Thyroid gland (tissue), 4 donors: Measurements from ENCODE around the gene ALPL. TPM values are rescaled to one million over a fixed set of nuclear protein-coding genes. Genes with fewer than 3 reads are reported as not detected.
A peak's percentile ranks its signal among the peaks of the same experiment; 100 is the strongest.

ENCODE experiments used
- DNase-seq, 2 donors: peaks; one replicate each; pipeline ENCODE4 v3.0.0-alpha.2; 2019
- H3K27ac ChIP-seq, 3 donors: fragments of 200-600 bp; sonication (generic); 1 replicate in 2 of 3; 2 replicates in 1 of 3; pipeline ENCODE4 v1.5.1; 2016 to 2019; ENCODE audit warnings: mild to moderate bottlenecking in 1 of 3, moderate library complexity in 1 of 3
- H3K27me3 ChIP-seq: fragments of 200-600 bp; sonication (generic); one replicate; pipeline ENCODE4 v1.5.1; 2019
- H3K36me3 ChIP-seq, 2 donors: fragments of 200-600 bp; sonication (generic); one replicate each; pipeline ENCODE4 v1.5.1; 2016 to 2019
- H3K4me1 ChIP-seq, 2 donors: fragments of 200-600 bp; sonication (generic); one replicate each; pipeline ENCODE4 v1.5.1; 2017 to 2019
- H3K4me3 ChIP-seq, 3 donors: fragments of 200-600 bp; sonication (generic); replicated peaks in 1 of 3; 1 replicate in 2 of 3; 2 replicates in 1 of 3; pipeline ENCODE4 v1.5.1; 2016; ENCODE audit warnings: mild to moderate bottlenecking in 1 of 3
- H3K9me3 ChIP-seq: fragments of 200-600 bp; sonication (generic); one replicate; pipeline ENCODE4 v1.5.1; 2017
- POLR2A ChIP-seq, 2 donors: fragments of 450-650 bp; IDR thresholded peaks; one replicate each; pipeline ENCODE4 v1.6.1; 2017; ENCODE audit warnings: antibody characterized with exemption in 2 of 2, mild to moderate bottlenecking in 2 of 2, moderate library complexity in 1 of 2
- WGBS, 2 donors: methylation state at CpG; one replicate each; pipeline ENCODE4 v1.1.5; 2017; 5-methylcytosine and 5-hydroxymethylcytosine counted together
- intact Hi-C: fragments of 100-400 bp; cut with DNase I; formaldehyde crosslinking; loops from one replicate; pipeline ENCODE4 v1.15.1; 2023
- total RNA-seq, 4 donors: library from RNA; depleted of rRNA; stranded (reverse); fragments of >200 nt; gene quantifications; one replicate each; pipeline ENCODE4 v1.2.3, GENCODE V29; 2016
- TF ChIP-seq, protein P1 (sequence below), 6 experiments: fragments of 200-600 bp in 3 of 6; fragments of 450-650 bp in 3 of 6; sonication (generic) in 3 of 6; IDR thresholded peaks; one replicate each; pipeline ENCODE4 v1.5.1; 2016 to 2019; ENCODE audit warnings: antibody characterized with exemption in 6 of 6, mild to moderate bottlenecking in 2 of 6, inconsistent platforms in 1 of 6, moderate library complexity in 1 of 6

ALPL gene
- total RNA-seq, 4 donors from 2014 or later, result 4.0 to 15.6 (median 4.5) TPM

DNA sequence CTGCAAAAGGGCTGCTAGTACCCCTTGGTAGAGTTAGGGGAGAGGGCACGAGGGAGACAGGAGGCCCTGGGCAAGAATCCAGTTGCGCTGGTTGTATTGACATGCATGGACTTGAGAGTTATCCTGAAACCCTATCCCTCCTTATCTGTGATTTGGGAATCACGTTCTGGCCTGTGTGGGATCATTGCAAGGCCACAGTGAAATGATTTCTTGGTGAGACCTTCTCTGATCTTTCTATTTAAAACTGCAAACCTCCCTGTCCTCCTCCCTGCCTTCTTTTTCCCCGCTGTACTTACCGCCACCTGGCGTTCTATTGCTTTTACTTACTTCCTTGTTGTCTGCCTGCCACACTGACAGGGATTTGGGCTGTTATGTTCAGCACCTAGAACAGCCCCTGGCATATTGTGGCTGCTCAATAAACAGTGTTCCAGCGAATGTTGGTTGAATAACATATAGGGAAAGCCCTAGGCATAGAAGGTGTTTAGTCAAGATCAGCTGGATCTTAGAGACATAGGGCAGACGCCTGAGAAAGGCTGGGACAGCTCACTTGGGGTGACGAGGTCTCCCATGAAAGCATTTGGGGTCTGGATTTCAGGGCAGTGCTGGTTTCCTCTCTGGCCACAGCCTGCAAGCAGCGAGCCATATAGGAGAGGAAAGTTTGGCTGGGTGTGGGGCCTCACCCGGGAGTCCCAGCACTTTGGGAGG is 25.6 kb downstream of the ALPL start:
- Histone ChIP-seq H3K27ac (no peak overlapping the region), H3K4me3 (no peak overlapping the region), H3K9me3 (no peaks in the 10 kb centered on the region), H3K27me3 (no peaks in the 10 kb centered on the region), H3K36me3 (no peaks in the 10 kb centered on the region), H3K4me1 (peaks cover 0 to 7% of the 10 kb centered on the region in 2 donors)
- peak; percentile 36 to 41 for DNase-seq
- intact Hi-C loops, result no loop called here
- WGBS, 2 donors, result 54 to 62% methylated on average over 11 of the region's 11 CpGs
- TF ChIP-seq, protein P1, sequence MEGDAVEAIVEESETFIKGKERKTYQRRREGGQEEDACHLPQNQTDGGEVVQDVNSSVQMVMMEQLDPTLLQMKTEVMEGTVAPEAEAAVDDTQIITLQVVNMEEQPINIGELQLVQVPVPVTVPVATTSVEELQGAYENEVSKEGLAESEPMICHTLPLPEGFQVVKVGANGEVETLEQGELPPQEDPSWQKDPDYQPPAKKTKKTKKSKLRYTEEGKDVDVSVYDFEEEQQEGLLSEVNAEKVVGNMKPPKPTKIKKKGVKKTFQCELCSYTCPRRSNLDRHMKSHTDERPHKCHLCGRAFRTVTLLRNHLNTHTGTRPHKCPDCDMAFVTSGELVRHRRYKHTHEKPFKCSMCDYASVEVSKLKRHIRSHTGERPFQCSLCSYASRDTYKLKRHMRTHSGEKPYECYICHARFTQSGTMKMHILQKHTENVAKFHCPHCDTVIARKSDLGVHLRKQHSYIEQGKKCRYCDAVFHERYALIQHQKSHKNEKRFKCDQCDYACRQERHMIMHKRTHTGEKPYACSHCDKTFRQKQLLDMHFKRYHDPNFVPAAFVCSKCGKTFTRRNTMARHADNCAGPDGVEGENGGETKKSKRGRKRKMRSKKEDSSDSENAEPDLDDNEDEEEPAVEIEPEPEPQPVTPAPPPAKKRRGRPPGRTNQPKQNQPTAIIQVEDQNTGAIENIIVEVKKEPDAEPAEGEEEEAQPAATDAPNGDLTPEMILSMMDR (IDR thresholded peaks at IDR 0.05), result peak in 4 of 6 experiments; percentile 22 to 45 (median 44)
- no peak for TF ChIP-seq POLR2A (IDR thresholded peaks at IDR 0.05)

DNA sequence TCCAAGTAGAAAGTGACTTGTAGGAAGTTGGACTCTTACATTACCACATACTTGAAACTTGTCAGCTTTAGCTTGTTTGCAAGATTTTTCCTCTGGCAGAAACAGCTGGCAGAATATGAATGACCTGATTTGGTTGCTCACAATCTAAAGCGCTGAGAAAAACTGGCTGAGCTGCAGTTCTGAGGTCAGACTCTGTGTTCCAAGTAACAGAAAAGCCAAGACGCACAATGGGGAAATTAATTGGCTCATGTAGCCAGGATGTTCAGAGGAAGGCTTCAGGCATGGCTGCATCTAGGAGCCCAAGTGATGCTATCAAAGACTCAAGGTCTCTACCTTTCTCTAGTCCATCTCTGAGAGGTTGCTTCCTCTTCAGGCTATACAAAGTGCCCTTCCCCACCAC is 27.0 kb downstream of the ALPL start:
- Histone ChIP-seq H3K9me3 (no peaks in the 10 kb centered on the region), H3K27ac (no peak overlapping the region), H3K36me3 (no peaks in the 10 kb centered on the region), H3K4me1 (peaks cover 0 to 7% of the 10 kb centered on the region in 2 donors), H3K27me3 (no peaks in the 10 kb centered on the region), H3K4me3 (no peak overlapping the region)
- intact Hi-C loops, result no loop called here
- DNase-seq, result no peak
- no peak for TF ChIP-seq POLR2A (IDR thresholded peaks at IDR 0.05)
- TF ChIP-seq, protein P1 (IDR thresholded peaks at IDR 0.05), result no peak
- 81 to 82% methylated on average over 2 of the region's 2 CpGs for WGBS, 2 donors

DNA sequence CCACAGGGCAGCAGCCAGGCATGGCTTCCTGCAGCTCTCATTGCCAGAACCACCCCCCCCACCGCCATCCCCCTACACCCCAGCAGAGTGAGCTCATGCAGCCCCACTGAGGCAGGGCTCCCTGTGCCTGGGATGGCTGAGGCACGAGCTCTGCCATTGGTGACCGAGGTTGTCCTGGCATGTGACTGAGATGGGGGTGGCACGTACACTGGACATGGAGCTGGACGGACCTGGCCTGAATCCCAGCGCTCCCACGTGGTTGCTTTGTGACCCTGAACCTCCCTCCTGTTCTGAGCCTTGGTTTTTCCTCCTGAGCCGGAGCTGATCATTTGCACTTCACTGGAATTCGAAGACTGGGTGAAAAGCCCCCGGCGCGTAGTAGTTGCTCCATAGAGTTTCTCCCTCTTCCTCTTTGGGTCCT is 28.3 kb downstream of the ALPL start:
- no peak overlapping the region for H3K4me3 ChIP-seq
- H3K27me3 ChIP-seq, result no peaks in the 10 kb centered on the region
- peak; percentile 74 to 77 for DNase-seq
- 29 to 34% methylated on average over 7 to 9 of the region's 12 CpGs for WGBS, 2 donors
- H3K4me1 ChIP-seq, result peaks cover 0 to 12% of the 10 kb centered on the region in 2 donors
- no peaks in the 10 kb centered on the region for H3K9me3 ChIP-seq
- H3K27ac ChIP-seq, result no peak overlapping the region
- TF ChIP-seq, protein P1 (IDR thresholded peaks at IDR 0.05), result no peak
- no peak for TF ChIP-seq POLR2A (IDR thresholded peaks at IDR 0.05)
- intact Hi-C loops, result no loop called here
- H3K36me3 ChIP-seq, result no peaks in the 10 kb centered on the region

DNA sequence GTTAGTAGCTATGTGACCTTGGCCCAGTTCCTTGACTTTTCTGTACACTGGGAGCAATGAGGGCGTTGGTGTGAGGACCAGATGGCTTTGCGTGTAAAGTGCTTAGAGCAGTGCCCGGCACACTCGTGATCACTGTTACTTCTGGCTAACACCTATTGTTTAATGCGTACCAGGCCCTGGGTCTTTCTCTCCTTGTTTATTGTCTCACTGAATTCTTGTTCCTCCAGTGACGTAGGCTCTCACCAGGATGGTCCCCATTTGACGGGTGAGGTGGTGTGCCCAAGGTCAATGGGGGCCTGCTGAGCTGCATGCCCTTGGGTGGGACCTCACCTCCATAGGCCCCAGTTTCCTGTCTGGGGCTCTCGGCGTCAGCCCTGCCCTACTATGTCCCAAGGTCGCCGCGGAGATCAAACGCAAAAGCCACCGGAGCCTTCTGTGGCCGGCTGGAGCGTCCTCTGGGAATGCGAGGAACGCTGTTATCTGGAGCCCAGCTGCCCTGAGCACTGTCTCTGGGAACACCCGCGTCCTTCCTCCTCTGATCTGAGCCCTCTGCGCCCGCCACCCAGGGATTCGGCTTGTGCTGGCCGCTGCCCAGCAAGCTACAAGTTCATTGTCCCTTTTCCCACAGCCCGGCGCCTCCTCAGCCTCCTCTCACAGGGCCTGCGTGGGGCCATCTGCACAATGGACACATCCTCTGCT is 28.9 kb downstream of the ALPL start:
- Histone ChIP-seq H3K27me3 (no peaks in the 10 kb centered on the region), H3K4me1 (peaks cover 0 to 12% of the 10 kb centered on the region in 2 donors), H3K9me3 (no peaks in the 10 kb centered on the region), H3K27ac (no peak overlapping the region), H3K36me3 (no peaks in the 10 kb centered on the region), H3K4me3 (no peak overlapping the region)
- TF ChIP-seq POLR2A (IDR thresholded peaks at IDR 0.05), result no peak
- TF ChIP-seq, protein P1 (IDR thresholded peaks at IDR 0.05), result no peak
- 39 to 60% methylated on average over 26 of the region's 27 CpGs for WGBS, 2 donors
- intact Hi-C loops, result no loop called here
- DNase-seq, result no peak

DNA sequence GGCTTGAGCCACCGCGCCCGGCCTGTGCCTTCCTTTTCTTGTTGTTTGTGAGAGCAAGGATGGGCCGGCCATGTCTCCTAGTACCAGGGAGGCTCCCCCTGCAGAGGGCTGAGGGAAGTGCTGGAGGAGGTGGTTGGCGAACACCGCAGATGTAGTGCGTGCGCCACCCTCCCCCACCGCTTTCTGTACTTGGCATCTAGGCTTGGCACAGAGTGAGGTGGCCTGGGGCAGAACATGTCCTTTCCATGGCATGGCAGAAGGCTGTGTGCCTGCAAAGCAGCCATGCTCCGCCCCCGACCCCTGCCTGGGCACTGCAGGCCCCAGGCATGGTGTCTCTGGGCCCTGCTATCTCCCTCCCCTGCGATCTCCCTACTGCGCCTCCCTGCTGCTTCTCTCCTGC is 30.7 kb downstream of the ALPL start:
- Histone ChIP-seq H3K27ac (no peak overlapping the region), H3K27me3 (no peaks in the 10 kb centered on the region), H3K4me1 (peaks cover 0 to 12% of the 10 kb centered on the region in 2 donors), H3K4me3 (no peak overlapping the region), H3K36me3 (no peaks in the 10 kb centered on the region), H3K9me3 (no peaks in the 10 kb centered on the region)
- DNase-seq, result no peak
- intact Hi-C loops, result no loop called here
- TF ChIP-seq, protein P1 (IDR thresholded peaks at IDR 0.05), result no peak
- no peak for TF ChIP-seq POLR2A (IDR thresholded peaks at IDR 0.05)
- WGBS, 2 donors, result 74 to 80% methylated on average over 11 to 13 of the region's 13 CpGs
